DMS153 treated with DMSO at 0.1 percent for 48 hours (cell line): ENCODE data around the gene ATXN1.
"Not testable (repeated sequence)": the region's sequence is repeated elsewhere in the genome, so short reads cannot be mapped to it uniquely, and the experiment has no call there.

Source experiments
- DNase-seq: peaks from one replicate; lab custom pipeline; 2025; ENCODE audit not compliant: unreplicated experiment; lab: John Stamatoyannopoulos, UW

ATXN1 gene

DNA sequence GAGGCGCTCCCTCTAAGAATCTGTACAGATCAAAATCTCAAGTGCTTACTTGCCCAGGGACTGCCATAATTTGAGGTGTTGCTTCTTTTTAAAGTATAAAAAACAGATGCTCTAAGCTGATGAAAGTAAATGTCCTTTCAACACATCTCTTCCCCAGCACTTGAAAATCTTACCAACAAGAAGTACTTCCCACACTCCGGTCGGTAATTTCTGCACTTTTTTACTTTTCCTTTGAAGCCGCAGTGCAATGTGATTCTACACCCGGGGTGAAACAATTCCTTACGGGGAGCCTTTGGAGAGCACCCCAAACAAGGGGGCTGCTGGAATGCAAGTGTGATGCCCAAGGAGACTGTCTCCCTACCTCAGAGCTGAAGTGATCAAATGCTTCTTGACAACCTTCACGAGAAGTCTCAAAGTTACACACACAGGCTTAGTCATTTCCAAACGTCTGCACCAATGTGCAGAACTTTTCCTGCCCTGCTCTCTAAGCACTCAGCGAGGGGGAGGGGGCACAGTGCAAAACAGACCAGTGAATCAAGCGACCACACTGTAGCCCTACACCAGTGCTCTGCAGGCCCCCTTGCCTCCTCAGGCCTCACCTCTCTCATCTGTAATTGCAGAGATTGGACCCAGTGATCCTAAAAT lies 56.7 kb downstream of the ATXN1 start:
- no peak for DNase-seq

DNA sequence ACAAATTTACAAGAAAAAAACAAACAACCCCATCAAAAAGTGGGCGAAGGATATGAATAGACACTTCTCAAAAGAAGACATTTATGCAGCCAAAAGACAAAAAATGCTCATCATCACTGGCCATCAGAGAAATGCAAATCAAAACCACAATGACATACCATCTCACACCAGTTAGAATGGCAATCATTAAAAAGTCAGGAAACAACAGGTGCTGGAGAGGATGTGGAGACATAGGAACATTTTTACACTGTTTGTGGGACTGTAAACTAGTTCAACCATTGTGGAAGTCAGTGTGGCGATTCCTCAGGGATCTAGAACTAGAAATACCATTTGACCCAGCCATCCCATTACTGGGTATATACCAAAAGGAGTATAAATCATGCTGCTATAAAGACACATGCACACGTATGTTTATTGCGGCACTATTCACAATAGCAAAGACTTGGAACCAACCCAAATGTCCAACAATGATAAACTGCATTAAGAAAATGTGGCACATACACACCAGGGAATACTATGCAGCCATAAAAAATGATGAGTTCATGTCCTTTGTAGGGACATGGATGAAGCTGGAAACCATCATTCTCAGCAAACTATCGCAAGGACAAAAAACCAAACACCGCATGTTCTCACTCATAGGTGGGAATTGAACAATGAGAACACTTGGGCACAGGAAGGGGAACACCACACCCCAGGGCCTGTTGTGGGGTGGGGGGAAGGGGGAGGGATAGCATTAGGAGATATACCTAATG lies 58.5 kb downstream of the ATXN1 start:
- DNase-seq, result not testable (repeated sequence)

DNA sequence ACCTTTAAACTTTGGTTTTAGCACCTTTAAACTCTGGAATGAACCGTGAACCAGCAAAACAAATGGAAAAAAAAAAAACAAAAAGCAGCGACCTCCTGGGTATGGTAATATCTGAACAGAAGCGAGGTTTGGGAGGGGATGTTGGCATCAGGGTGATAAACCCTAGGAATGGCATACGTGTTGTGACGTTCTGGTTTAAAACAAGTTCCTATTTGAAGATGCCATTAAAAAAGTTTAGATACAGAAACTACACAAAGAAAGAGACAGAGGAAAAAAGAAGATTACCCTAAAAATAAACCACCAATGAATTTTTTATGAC lies 60.4 kb downstream of the ATXN1 start:
- DNase-seq, result no peak

DNA sequence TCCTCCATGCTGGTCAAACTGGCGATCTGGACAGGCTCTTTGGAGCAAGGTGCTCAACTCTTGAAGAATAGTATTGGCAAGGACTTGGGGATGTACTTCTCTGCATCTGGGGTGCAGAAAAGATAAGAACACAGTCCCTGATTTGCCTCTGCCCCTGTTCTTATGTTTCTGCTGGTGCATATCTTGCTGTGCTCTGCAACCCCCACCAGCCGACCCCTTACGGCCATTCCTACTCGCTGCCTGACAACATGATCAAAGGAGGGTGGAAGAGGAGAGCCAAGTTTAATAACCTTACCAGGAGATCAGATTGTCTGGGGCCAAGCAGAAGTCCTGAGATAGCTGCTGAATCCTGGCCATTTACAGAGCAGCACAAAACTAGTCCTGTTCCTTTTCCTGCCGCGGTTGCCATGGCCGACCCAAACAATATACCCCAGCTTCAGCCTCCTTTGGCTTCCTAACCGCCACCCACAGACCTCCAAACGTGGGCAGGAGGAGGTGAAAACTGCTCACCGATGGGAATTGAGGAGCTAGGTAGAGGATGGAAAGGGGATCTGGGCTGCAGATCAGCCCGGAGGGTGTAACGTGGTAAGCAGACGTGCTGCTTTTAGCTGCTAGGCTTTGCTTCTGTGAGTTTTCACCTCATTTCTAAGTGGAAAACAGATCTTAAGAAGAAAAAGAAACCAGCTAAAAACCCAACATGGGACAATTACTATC lies 60.9 kb downstream of the ATXN1 start:
- no peak for DNase-seq

DNA sequence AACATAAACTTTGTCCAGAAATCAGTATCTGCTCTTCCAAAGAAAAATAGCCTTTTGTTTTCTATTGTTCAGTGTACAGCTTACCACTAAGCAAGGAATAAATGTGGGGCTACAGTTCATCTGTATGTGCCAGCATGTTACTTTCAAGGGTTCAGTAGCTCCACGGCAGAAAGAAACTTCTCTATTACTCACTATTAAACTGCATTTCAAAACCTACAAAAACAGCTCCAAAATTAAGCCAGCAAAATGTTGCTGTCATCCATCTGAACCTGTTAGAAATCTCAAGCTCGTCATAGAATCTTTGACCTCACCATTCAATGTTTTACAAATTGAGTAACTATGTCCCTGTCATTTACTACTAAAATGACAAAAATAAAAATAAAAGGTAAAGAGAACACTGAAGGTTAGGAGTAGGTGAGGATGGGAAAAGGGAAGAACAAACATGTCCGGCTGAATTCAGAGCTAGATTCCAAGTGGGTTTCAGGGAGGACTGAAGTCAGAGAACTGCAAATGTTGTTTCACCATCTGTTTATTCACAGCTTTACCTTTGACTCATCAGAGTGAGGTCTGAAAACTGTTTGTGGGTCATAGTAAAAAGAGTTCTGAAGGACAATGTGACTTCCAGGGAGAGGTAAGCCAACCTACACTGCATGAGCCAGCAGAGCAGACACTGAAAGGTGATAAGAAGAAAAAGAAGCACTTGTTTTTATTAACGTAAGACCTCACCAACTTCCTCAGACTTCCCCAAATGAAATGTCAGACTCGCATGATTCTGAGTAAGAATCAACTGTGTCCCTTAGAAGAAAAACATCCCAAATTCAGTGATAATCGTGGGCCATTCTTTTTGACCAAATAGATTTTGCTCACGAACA lies 62.0 kb downstream of the ATXN1 start:
- no peak for DNase-seq

DNA sequence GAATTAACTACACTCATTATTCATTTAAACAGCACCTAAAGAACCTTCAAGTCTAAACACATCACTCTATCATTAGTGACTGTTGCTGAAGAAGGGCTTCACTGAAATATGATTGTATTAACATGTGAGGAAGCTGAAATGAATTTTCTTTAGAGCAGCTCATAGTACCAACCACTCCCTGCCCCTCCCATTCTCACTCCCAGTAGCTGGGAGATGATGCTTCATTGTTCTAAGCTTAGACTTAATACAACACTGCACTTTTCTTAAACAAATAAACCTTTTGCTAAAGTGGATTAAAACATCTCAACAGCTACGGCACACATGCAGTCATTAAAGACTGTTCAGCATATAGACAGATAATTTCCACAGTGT lies 63.1 kb downstream of the ATXN1 start:
- DNase-seq, result no peak

DNA sequence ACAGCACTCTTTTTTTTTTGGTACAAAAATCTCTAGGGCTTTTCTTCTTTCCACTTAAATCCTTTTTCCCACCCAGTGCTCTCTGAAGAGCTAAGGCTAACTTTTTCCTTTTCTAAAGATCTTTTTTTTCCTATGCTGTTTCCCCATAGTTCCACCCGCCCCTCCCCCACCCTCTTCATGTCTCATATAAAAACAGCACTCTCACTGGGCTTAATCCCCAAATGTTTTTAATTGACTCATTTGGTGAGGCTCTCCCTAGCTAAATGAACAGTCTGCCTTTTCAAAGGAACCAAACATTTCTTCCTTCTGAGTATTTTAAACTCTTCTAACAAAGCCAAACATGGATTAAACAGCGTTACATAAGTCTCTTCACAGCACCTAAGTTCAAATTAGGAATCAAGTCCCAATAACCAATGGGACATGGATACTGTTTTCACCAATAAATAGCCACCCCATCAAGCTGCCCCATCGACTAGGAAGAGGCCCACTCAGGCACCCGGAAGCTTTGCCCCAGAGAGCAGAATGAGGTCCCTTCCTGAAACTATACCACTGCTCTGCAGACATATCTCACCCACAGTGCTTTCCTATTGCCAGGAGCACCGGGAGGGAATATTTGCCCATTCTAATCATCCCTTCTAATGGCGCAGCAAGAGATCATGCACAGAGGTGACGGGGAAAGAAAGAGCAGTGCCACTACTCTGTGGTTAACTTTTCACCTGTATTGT lies 63.7 kb downstream of the ATXN1 start:
- no peak for DNase-seq

DNA sequence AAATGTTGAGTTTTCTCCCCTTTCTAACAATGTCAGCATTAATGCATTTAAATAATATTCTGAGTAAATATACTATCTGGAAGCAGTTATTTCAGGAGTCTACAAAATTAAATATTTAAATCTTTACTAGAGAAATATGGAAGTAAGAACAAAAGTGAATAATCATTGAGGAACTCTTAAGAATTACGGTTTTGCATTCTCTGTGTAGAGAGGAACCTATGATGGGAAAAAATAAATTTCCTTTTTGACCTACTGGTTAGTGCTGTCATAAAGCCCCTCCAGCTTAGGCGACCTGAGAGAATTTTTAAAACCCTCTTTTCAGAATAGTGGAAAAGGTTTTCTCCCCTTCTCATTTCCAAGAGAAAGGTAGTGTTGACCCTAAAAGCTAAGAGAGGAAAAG lies 64.8 kb downstream of the ATXN1 start:
- no peak for DNase-seq

DNA sequence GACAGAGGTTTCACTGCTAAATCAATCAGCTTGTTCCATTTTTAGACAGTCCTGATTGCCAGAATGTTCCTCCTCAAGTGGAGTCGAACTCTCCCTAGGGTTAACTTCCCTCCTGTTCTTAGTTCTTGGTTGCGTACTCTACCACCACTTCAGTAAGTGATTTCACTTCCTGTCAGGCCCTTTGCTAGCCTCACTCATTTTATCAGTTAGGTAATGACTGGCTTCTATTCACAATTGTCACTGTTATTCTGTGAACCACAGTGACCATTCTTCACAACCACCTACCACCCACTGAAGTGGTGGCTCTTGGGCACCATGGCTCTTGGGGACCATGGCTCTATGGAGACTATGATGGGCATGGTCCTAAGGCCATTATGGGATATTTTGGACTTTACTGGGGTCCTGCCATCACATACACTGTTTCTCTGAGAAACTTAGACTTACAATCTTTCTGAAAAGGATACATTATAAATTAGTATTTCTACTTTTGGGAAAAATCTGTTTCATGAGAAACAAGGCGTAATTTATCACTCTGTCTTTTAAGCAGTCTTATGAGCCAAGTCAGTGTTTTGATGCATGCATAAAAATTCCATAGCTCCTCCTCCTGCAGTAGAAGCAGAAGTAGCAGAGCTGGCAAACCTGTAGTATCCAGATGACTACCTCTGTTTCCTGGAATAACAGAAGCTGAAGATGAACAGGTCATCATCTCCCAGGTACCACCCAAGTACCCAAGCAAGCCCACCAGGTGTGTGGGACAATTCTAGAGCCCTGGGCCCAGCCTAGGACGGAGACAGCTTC lies 66.3 kb downstream of the ATXN1 start:
- no peak for DNase-seq

DNA sequence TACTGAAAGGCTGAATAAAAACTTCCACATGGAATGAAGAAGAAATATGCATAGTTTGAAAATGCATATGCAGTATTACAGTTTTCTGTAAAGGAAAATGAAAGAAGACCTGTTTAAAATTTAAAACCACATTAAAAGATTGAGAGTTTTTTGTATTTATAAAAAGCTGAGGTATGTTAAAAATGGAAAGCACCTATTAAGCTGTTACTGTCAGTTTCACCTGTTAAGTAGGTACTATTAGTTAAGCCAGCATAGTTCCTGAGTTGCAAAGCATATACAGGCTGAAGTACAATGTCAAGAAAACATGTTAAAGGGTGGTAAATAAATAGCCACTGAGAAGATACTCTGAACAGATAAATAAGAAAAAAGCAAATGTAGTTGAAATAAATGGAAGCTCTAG lies 69.9 kb downstream of the ATXN1 start:
- DNase-seq, result no peak

DNA sequence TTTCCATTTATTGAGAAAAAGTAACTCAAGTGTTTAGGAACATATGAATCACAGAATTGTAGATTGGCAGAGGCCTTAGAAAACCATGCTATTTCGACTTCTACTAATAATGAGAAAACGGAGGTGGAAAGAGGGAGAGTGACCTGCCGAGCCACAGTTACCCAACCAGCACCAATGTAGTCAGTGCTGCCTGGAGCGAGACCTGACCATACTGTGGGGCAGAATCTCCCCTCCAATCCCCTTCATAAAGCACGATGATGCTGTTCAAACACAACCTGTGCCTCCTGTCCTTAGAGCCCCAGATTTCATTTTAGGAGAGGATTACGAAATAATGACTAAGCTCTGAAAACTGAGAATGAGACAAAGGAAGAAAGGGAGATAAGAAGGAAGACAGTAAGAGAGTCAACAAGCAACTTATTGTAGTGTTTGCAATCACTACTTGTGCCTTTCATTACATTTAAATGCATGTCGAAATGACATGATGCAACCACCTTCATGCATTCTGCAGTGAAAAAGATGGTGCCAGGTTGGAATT lies 70.6 kb downstream of the ATXN1 start:
- DNase-seq, result no peak

DNA sequence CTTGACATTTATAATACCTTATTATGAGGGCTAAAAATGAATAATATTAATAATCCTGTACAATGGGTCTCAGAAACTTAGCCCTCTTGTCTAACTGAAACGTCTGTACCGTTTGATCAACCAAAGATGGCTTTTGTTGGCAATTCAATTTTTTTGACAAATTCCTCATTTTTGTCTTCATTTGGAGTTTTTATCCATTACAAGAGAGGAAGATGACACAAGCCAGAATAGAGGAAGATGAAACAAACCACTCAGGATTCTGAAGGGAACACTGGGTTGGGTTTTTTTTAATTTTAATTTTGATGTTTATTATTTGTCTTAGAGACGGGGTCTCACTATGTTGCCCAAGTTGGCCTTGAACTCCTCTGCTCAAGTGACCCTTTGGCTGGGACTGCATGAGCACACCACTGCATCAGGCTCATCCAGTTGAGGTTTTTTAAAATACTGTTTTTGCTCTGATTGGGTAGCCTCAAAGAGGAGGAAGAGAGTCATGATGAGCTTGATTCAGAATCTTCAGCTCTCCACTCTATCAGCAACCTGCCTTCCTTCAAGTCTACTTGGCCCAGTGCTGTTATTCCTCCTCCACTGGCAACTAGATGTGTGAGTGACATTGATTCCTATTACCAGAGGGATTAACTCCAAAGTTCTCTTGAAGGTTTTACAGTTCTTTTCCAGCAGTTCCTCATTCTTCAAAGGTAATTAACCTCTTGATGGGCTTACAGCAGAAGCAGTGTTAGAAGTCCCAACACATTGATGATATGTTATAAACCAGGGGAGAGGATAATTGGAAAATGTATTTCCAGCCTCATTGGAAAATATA lies 71.3 kb downstream of the ATXN1 start:
- no peak for DNase-seq

DNA sequence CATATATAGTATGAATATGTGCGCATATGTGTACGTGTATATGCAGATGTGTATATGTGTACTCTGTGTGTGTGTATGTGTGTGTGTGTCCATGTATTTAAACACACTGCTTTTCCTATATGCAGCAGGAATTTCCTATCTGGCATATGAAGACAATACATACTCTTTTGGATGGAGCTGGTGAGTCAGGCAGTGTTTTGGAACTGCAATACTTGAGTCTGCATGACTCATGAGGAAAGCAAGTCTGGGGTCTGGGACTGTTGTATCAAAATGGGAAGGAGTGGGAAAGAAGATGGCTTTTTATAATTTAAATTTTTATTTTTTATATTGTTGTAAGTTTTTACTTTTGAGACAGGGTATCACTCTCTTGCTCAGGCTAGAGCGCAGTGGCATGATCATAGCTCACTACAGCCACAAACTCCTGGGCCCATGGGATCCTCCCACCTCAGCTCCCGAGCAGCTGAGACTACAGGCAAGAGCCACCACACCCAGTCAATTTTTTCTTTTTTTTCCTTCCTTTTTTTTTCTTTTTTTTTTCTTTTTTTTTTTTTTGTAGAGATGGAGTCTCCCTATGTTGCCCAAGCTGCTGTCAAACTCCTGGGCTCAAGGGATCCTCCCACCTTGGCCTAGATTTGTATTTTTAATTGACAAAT lies 72.2 kb downstream of the ATXN1 start:
- no peak for DNase-seq

DNA sequence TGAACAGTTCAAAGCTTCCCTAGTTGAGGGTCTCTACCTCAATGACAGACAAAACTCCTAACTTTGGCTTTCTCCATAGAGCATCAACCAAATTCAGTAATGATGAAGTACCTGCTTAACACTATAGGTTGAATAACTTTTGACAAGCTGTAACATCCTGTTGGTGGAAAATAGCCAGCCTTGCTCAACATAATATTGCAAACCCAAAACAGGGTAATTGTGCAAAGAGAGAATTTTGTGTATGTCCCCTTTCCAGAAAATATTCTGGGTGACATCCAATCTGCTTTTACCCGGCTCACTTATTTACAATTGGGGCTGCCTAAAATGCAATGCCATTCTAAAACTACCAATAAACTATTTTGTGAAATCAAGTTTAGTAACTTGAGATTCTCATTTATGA lies 72.8 kb downstream of the ATXN1 start:
- no peak for DNase-seq

DNA sequence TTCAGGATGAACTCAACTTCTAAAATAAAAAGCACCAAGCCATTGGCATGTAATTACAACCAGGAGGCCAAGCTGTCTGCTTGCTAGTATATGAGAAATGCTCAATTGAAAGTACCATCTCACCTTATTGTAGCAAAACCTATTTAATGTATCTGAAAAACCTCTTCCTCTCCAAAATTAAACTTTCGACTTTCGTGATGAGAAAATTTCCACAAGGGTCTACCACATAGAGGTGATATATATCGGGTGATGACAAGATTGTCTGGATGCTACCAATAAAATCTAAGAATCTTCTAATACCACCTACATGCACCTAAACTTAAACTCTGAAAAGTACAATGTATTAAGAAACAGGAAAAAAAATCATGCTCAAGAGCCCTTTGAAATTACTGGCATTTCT lies 74.2 kb downstream of the ATXN1 start:
- DNase-seq, result no peak

DNA sequence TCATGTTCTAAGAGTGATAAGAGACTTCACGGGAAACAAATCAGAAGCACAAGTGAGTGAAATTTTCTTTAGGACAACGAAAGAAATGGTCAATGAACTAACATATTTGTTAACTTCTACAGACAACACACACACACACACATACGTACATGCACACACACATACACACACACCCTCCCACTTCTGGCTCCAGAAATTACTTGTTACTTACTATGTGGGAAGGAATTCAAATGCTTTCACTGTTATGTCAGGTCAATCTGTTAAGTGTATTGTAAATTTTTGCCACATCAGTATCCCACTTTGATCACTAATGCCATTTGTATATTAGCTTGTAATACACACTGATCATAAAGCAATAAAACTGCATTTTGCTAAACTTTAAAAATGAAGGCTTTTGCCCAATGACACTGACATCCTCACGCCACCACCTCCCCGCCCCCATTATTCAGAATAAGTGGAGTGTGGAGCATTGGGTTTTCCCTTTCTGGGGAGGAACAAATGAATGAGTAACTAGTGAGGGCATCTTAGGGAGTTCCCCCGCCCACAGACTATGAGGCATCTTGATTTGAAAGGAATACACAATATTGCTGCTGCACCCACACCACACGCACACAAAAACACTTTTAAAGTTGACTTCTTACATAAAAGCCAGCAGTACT lies 76.2 kb downstream of the ATXN1 start:
- DNase-seq, result no peak

DNA sequence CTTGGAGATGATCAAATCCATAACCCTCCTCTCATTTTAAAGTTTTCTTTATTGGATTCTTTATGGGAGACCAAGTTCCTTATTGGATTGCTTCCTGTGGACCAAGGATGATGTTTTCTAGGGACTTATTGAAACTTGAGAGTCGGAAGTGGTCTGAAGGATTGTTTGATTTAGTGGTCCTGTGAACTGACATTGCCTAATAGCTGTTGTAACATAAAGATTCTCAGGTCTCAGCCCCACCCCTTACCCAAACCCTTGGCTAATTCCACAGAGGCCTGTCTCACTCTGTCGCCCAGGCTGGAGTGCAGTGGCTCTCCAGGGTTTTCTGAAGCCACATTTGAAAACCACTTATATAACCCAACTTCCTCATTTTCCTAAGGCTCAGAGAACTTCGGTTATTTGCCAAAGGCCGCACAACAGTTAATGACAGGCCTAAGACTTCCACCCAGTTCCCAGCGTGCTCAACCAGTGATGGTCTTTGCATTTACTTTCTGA lies 77.0 kb downstream of the ATXN1 start:
- no peak for DNase-seq
